GM10266 (cell line): Measurements from ENCODE around the gene SLC2A11.
A peak's percentile ranks its signal among the peaks of the same experiment; 100 is the strongest.
"Not testable (repeated sequence)": the region's sequence is repeated elsewhere in the genome, so short reads cannot be mapped to it uniquely, and the experiment has no call there.

Experiments used
- DNase-seq: peaks from one replicate; pipeline ENCODE4 v3.0.0; 2012; ENCODE audit errors: extremely low spot score
- TF ChIP-seq, protein P1 (sequence below): IDR thresholded peaks from 2 replicates; pipeline ENCODE4 v1.5.1; 2012; ENCODE audit warnings: mild to moderate bottlenecking, low read depth; ENCODE audit not compliant: control insufficient read depth, insufficient read depth; ENCODE audit errors: missing control alignments

Gene SLC2A11

DNA sequence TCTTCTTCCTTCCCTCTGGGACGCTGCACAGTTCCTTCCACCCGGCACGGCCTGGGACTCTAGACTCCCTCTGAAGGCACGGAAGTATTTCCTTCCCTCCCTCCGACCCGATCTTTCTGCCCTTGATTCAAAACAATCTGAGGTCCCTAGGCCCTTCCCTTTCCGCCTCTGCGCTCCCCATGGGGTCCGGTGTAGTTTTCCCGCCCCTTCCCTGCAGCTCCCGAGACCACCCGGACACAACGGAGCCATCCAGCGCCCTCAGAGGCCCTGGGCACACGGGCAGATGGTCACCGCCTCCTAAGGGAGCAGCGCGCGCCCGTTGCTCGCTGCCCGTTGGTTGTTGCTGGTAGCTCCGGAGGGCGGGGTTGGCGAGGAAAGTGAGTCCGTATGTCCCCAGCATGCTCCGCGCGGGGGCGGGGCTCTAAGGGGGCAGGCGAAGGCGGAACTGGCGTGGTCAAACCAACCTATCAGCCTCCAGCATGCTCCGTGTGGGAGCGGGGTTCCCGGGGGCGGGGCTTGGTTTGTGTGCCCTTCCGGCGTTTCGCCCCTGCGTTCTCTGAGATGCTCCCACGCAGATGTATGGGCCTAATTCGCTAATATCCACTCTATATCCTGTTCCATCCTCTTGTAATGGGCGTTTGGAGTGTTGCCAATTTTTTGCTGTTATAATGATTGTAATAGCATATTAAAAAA lies 56.1 kb downstream of the SLC2A11 start:
- DNase-seq, result peak; percentile 95
- TF ChIP-seq, protein P1, sequence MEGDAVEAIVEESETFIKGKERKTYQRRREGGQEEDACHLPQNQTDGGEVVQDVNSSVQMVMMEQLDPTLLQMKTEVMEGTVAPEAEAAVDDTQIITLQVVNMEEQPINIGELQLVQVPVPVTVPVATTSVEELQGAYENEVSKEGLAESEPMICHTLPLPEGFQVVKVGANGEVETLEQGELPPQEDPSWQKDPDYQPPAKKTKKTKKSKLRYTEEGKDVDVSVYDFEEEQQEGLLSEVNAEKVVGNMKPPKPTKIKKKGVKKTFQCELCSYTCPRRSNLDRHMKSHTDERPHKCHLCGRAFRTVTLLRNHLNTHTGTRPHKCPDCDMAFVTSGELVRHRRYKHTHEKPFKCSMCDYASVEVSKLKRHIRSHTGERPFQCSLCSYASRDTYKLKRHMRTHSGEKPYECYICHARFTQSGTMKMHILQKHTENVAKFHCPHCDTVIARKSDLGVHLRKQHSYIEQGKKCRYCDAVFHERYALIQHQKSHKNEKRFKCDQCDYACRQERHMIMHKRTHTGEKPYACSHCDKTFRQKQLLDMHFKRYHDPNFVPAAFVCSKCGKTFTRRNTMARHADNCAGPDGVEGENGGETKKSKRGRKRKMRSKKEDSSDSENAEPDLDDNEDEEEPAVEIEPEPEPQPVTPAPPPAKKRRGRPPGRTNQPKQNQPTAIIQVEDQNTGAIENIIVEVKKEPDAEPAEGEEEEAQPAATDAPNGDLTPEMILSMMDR, result no peak

DNA sequence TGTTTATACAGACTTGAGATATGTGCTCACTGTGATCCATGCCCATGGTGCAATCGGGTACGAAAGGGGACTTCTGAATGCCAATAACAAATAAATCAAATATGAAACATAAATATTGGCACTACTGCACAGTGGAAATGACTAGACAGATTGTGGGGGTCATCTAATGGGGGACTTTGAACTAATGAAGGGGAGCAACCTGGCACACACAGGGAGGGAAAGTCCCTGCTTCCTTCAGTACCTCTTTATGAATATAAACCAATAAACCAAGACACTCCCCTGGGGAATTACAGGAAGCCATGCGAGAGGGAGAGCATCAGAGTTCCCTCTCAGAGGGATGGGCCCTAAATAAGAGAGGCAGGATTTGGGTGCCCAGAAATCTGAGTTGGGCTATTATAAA lies 57.6 kb downstream of the SLC2A11 start:
- DNase-seq, result no peak
- TF ChIP-seq, protein P1, result no peak

DNA sequence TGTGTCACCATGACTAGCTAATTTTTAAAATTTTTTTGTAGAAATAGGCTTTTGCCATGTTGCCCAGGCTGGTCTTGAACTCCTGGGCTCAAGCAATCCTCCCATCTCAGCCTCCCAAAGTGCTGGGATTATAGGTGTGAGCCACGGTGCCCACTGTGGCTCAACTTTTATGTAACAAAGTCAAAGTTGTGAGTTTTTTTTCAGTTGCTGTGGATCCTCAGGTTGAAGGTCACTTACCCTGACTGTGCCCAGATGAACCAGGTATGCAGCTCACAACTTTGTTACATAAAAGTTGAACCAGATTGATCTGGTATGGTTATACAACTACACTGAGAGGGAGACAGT lies 62.6 kb downstream of the SLC2A11 start:
- DNase-seq, result not testable (repeated sequence)

DNA sequence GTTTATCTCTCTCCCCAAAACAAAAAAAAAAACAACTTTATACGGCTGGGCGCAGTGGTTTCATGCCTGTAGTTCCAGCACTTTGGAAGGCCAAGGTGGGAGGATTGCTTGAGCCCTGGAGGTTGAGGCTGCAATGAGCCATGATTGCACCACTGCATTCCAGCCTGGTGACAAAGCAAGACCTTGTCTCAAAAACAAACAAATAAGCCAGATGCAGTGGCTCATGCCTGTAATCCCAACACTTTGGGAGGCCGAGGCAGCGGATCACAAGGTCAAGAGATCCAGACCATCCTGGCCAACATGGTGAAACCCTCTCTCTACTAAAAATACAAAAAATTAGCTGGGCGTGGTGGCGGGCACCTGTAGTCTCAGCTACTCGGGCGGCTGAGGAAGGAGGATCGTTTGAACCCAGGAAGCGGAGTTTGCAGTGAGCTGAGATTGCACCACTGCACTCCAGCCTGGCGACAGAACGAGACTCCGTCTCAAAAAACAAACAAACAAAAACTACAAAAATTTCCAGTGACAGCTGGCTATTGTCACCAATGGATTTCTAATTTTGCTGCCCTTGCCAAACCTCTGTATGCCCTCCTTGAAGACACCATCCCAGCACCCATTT lies 64.0 kb downstream of the SLC2A11 start:
- not testable (repeated sequence) for DNase-seq

DNA sequence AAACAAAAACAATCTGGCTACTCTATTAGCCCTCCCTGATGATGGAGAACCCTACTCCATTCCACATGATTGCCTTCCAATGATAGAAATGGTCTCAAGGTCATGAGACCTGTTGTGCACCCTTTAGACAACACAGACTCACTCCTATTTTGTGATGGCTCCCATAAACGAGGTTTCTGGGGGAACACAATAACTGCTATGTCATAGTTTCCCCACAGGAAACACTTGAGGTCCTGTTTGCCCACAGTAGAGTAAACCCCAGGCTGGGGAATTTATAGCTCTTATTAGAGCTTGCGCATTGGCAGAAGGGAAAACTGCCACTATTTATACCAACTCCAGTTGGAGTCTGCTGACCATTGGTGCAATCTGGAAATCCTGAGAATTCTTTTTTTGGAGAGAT lies 65.2 kb downstream of the SLC2A11 start:
- TF ChIP-seq, protein P1, result no peak
- no peak for DNase-seq

DNA sequence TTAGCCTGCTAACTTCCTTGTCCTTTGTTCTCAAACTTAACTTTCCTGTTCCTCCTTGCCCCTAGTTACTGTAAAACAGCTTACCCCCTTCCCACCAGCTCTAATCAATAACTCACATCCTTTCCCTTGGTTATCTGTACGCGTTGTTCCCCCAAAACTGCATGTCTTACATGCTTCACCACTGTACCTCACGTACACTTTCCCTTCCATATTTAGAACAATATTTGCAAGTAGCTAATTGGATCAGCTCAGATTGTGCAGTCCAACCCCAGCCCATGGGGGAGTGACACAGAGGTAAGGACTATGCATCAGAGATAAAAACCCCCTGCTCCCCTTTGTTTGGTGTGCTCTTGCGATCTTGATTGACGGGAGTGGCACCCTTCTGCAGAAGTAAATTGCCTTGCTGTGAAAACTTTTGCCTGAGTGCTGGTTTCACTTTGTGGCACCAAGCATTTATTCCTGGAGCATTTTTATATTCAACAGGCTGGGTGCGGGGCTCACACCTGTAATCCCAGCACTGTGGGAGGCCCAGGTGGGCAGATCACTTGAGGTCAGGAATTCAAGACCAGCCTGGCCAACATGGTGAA lies 67.4 kb downstream of the SLC2A11 start:
- no peak for DNase-seq
- TF ChIP-seq, protein P1, result no peak

DNA sequence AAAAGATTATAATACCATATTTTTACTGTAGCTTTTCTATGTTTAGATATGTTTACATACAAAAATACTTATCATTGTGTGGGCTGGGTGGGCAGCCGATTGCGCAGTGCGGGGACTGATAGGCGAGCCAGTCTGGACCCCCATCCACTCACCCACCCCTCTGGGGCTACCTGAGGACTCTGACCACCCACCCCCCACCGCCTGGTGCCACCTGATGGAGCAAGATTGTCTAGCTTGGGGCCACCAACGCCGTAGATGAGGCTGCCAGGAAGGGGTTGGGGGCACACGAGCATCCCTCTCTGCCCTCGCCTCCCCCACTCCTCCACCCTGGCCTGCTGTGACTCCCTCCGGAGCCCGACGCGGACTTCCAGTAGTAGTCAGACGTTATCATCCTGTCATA lies 68.9 kb downstream of the SLC2A11 start:
- TF ChIP-seq, protein P1, result no peak
- DNase-seq, result no peak
